Activated CD4-positive, alpha-beta memory T cell treated with anti-CD3 and anti-CD28 coated beads for 36 hours (primary cell): ENCODE data around the gene MYRIP. TPM values are rescaled to one million over a fixed set of nuclear protein-coding genes. Genes with fewer than 3 reads are reported as not detected.
"Not testable (repeated sequence)": the region's sequence is repeated elsewhere in the genome, so short reads cannot be mapped to it uniquely, and the experiment has no call there.

ENCODE experiments used
- CTCF ChIA-PET: fragments of 350-600 bp; sonication (Branson Sonifier 250); formaldehyde crosslinking; loops from one replicate; lab custom pipeline; 2021; ENCODE audit warnings: antibody characterized with exemption, inconsistent platforms; lab: Charles Lee
- POLR2A ChIA-PET: fragments of 350-600 bp; sonication (Branson Sonifier 250); formaldehyde crosslinking; loops from one replicate; lab custom pipeline; 2021; ENCODE audit warnings: antibody characterized with exemption; lab: Charles Lee
- DNase-seq: peaks from one replicate; pipeline ENCODE4 v3.0.0-alpha.2; 2020
- H3K27ac Mint-ChIP-seq: one replicate; pipeline ENCODE4 v1.8.0; 2021; ENCODE audit warnings: mixed read lengths
- H3K27me3 Mint-ChIP-seq: one replicate; pipeline ENCODE4 v1.8.0; 2021; ENCODE audit warnings: mixed read lengths
- H3K36me3 Mint-ChIP-seq: one replicate; pipeline ENCODE4 v1.8.0; 2021; ENCODE audit warnings: mixed read lengths
- H3K4me1 Mint-ChIP-seq: one replicate; pipeline ENCODE4 v1.8.0; 2021; ENCODE audit warnings: low read depth, mixed read lengths
- H3K4me3 Mint-ChIP-seq: one replicate; pipeline ENCODE4 v1.8.0; 2021; ENCODE audit warnings: mild to moderate bottlenecking, mixed read lengths
- H3K9me3 Mint-ChIP-seq: one replicate; pipeline ENCODE4 v1.8.0; 2021; ENCODE audit warnings: mixed read lengths
- intact Hi-C: fragments of 100-400 bp; cut with micrococcal nuclease; formaldehyde crosslinking; loops from one replicate; pipeline ENCODE4 v1.15.1; 2023
- total RNA-seq, 2 experiments: library from RNA; stranded (reverse); gene quantifications; one replicate each; pipeline ENCODE4 v1.2.3, GENCODE V29; 2021

Gene MYRIP
- total RNA-seq, 2 experiments from 2014 or later: not detected

DNA sequence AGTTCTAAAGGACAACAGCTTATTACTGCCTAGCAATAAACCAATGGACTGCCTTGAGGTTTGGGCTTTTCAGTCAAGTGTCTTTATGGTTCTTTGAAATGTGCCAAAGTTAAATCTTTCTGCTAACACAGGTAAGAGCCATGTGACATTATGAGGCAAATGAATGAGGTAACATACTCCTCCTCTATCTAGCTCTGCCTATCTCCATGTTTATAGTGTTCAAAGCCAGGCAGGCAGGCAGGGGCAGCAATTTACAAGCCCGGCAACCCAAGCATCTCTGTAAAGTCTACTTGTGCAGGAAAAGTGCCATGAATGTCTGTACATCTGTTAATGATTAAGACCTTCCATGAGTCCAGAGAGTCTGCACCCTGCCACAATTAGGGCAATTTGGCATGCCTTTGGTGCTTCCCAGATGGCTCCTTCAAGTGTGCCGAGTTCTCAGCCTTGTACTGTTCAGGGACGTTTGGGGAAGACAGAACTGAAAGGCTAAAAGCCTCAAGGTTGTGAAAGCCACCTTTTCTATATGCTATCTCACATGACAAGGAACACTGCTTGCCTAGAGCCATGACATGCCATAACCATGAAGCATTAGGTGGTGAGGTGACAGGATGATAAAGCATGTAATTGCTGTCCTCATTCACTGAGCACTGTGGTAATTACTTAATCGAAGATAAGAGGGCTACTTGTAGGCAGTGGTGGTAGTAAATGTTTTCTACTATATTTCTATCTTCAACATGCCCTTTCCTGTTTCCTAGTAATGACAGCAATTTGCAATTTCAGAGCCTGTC is 458.7 kb downstream of the MYRIP start:
- ChIA-PET POLR2A (no interaction called here), CTCF (interaction anchor here (0.8 kb wide), 1 partner anchor 429 kb away, joined by 4 read pairs; no protein-coding TSS in a partner anchor)
- no peak for DNase-seq
- intact Hi-C loops: no loop called here
- Mint-ChIP-seq H3K4me1 (no peaks in the 10 kb centered on the region), H3K27me3 (no peaks in the 10 kb centered on the region), H3K4me3 (no peak overlapping the region), H3K9me3 (no peaks in the 10 kb centered on the region), H3K27ac (no peak overlapping the region), H3K36me3 (peaks cover 4% of the 10 kb centered on the region)

DNA sequence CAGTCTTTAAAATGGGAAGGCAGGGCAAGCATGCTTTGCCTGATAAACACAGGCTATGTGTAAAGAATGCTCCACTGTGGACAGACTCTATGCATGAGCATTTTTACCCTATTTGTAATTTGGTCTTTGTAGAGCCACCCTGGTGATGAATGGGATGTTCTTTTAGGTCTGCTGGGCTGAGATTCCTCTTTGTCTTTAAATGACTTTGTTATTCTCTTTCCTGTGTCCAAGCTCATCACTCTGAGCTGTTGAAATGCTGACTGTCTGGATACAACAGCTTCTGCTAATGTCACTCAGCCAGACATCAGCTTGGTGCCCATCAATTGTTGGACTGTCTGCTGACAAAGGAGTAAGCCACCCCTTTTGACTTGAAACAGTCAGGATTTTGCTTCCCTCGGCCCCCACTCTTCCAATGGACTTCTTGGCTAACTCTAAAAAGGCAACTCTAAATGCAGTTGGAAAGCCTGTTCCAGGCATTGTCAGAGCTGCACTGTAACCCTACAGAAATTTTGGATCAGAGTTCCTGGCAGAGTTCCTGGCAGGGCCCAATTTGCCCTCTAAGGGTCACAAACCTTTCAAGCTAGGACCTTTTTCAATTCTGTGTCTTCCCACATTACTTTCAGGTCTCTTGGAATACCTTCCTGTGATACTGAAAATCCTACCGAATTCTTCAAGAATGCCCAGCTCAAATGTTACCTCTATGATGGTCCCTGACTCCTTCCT is 459.6 kb downstream of the MYRIP start:
- H3K4me1 Mint-ChIP-seq: no peaks in the 10 kb centered on the region
- peaks cover 4% of the 10 kb centered on the region for H3K36me3 Mint-ChIP-seq
- no peak for DNase-seq
- H3K9me3 Mint-ChIP-seq: no peaks in the 10 kb centered on the region
- no peak overlapping the region for H3K4me3 Mint-ChIP-seq
- ChIA-PET POLR2A (no interaction called here), CTCF (no interaction called here)
- no peaks in the 10 kb centered on the region for H3K27me3 Mint-ChIP-seq
- intact Hi-C loops: no loop called here
- no peak overlapping the region for H3K27ac Mint-ChIP-seq

DNA sequence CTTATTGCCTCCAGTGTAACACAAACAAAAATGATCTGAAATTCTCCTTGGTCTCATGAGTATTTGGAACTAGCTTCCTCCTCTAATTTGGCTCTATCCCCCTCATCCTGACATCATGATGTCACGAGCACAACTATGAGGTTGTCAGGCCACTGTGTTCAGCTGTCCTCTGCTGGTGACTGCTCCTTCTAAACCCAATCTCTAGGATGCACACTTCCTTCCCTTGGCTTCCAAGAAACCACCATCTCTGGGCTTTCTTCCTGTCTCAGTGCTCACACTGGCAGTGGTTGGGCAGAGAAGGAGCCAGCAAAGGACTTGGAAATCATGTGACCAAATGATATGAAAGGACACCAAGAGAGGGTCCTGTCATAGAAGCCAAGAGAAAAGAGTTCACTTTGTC is 469.4 kb downstream of the MYRIP start:
- H3K27me3 Mint-ChIP-seq: no peaks in the 10 kb centered on the region
- ChIA-PET POLR2A (no interaction called here), CTCF (no interaction called here)
- H3K4me1 Mint-ChIP-seq: no peaks in the 10 kb centered on the region
- no peak overlapping the region for H3K4me3 Mint-ChIP-seq
- peaks cover 4% of the 10 kb centered on the region for H3K9me3 Mint-ChIP-seq
- H3K36me3 Mint-ChIP-seq: no peaks in the 10 kb centered on the region
- no peak overlapping the region for H3K27ac Mint-ChIP-seq
- intact Hi-C loops: no loop called here
- DNase-seq: no peak

DNA sequence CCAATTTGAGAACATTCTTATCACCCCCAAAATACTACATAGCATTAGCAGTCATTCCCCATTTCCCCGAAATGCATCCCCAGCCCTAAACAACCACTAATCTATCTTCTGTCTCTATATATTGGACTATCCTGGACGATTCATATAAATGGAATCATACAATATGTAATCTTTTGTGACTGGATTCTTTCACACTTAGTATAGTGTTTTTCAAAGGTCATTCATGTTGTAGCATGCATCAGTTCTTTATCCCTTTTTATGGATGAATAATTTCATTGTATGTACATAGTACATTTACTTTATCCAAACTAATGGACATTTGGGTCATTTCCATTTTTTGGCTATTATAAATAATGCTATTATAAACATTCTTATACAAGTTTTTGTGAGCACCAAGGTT is 472.6 kb downstream of the MYRIP start:
- POLR2A ChIA-PET: no interaction called here
- Mint-ChIP-seq H3K9me3 (peaks cover 3% of the 10 kb centered on the region), H3K27ac (no peak overlapping the region), H3K4me3 (no peak overlapping the region), H3K4me1 (no peaks in the 10 kb centered on the region), H3K36me3 (no peaks in the 10 kb centered on the region), H3K27me3 (no peaks in the 10 kb centered on the region)
- intact Hi-C loops: no loop called here
- no peak for DNase-seq
- CTCF ChIA-PET: no interaction called here

DNA sequence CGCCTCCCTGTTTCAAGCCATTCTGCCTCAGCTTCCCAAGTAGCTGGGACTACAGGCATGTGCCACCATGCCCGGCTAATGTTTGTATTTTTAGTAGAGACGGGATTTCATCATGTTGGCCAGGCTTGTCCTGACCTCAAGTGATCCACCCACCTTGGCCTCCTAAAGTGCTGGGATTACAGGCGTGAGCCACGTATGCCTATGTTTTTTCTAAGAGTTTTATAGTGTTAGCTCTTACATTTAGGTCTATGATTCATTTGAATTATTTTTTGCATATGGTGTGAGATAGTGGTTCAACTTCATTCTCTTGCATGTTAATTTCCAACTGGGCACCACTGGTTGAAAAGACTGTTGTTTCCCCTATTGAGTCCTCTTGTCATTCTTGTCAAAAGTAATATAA is 473.6 kb downstream of the MYRIP start:
- POLR2A ChIA-PET, H3K27ac Mint-ChIP-seq, H3K4me1 Mint-ChIP-seq, DNase-seq, H3K9me3 Mint-ChIP-seq, H3K36me3 Mint-ChIP-seq, H3K4me3 Mint-ChIP-seq, H3K27me3 Mint-ChIP-seq, intact Hi-C loops: not testable (repeated sequence)
- CTCF ChIA-PET: interaction anchor here (0.9 kb wide), 1 partner anchor 36 kb away, joined by 3 read pairs; no protein-coding TSS in a partner anchor

DNA sequence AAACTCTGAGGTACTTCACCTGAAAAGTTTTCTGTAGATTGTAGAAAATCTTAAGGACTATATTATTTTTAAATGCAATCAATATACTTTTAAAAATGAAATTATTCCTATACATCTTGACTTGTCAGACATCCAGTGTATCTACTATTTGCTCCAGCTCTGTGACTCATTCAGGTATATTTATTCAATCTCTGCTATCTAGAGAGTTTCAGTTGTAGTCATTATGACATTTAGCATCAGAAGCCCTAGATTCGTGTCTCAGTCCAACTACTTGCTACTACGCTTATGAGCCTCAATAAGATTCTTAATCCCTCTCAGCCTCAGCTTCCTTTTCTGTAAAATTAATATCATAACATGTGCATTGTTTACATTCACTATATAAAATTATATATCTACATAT is 477.8 kb downstream of the MYRIP start:
- POLR2A ChIA-PET: no interaction called here
- intact Hi-C loops: no loop called here
- CTCF ChIA-PET: interaction anchor here (1.8 kb wide), 1 partner anchor 30 kb away, joined by 5 read pairs; no protein-coding TSS in a partner anchor
- DNase-seq: no peak
- H3K4me3 Mint-ChIP-seq: no peak overlapping the region
- no peak overlapping the region for H3K27ac Mint-ChIP-seq
- H3K27me3 Mint-ChIP-seq: no peaks in the 10 kb centered on the region
- no peaks in the 10 kb centered on the region for H3K4me1 Mint-ChIP-seq
- peaks cover 8% of the 10 kb centered on the region for H3K36me3 Mint-ChIP-seq
- peaks cover 11% of the 10 kb centered on the region for H3K9me3 Mint-ChIP-seq

DNA sequence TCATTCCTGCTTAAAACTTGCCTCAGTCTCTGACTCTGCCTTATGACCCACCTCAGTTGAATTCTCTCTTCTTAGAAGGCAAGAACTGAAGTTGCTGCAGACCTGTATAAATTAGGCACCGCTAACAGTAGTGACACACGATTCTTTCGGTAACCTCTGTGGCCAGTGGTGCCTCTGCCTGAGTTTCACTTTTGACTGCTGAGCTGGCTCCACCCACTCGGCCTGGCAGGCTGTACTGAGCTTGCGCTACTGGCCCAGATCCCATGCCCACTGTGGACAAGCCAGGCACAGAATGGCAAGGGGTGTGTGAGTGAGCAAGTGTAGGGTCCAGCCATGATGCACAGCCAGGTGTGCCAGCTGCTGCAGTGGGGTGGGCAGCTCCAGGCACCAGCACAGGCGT is 481.0 kb downstream of the MYRIP start:
- intact Hi-C loops: no loop called here
- no peak overlapping the region for H3K27ac Mint-ChIP-seq
- ChIA-PET CTCF (interaction anchor here (1.3 kb wide), 1 partner anchor 99 kb away, joined by 5 read pairs; no protein-coding TSS in a partner anchor), POLR2A (no interaction called here)
- no peak overlapping the region for H3K4me3 Mint-ChIP-seq
- peaks cover 9% of the 10 kb centered on the region for H3K9me3 Mint-ChIP-seq
- H3K4me1 Mint-ChIP-seq: no peaks in the 10 kb centered on the region
- DNase-seq: peak; percentile 34
- no peaks in the 10 kb centered on the region for H3K27me3 Mint-ChIP-seq
- H3K36me3 Mint-ChIP-seq: peaks cover 11% of the 10 kb centered on the region

DNA sequence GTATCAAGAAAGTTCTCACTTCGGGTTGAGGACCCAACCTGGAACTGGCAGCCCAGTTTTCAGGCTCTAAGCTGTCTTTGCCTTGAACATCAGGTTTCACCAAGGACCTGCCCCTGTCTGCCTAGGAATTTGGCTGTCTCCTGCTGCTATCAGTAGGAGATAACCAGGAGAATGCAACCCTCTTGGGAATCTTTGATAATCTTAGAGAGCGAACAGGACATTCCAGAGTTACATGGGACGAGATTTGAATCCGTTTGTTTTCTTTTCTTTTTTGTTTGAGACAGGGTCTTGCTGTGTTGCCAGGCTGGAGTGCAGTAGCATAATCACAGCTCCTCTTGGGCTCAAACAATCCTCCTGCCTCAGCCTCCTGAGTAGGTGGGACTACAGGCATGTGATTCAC is 482.1 kb downstream of the MYRIP start:
- H3K27me3 Mint-ChIP-seq: no peaks in the 10 kb centered on the region
- ChIA-PET POLR2A (no interaction called here), CTCF (interaction anchor here (1.3 kb wide), 1 partner anchor 100 kb away, joined by 5 read pairs; no protein-coding TSS in a partner anchor)
- peaks cover 8% of the 10 kb centered on the region for H3K9me3 Mint-ChIP-seq
- no peak overlapping the region for H3K27ac Mint-ChIP-seq
- intact Hi-C loops: no loop called here
- peaks cover 11% of the 10 kb centered on the region for H3K36me3 Mint-ChIP-seq
- no peak overlapping the region for H3K4me3 Mint-ChIP-seq
- DNase-seq: no peak
- no peaks in the 10 kb centered on the region for H3K4me1 Mint-ChIP-seq

DNA sequence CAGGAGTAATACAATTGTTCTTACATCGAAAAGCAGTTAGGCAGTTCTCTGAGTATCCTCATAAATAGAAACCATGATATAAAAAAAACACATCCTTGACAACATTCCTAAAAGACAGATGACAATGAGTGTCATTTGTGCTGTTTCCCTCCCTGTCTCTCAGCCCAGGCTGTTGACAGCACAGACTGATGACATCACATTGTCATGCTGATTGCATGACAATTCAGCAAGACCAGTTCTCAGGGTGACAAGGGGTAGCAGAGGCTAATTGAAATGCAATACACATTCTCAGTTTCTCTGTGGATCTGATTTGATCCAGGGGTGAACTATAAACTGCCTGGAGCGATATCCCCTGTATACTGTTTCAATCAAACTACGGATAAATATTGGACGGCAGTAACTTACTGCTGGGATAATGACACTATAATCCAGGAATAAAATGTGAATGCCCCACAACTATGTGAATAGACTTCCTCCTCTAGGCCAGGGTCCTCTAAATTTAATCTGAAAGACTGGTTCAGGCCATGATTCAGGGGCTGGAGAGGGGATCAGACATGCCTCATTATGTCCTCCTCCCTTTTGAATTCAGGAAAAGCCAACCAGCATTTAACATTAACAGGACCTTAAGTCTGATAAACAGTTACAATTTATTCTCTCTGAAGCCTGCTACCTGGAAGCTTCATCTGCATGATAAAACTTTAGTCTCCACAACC is 483.4 kb downstream of the MYRIP start:
- CTCF ChIA-PET: no interaction called here
- peaks cover 8% of the 10 kb centered on the region for H3K9me3 Mint-ChIP-seq
- no peaks in the 10 kb centered on the region for H3K4me1 Mint-ChIP-seq
- no peaks in the 10 kb centered on the region for H3K27me3 Mint-ChIP-seq
- POLR2A ChIA-PET: no interaction called here
- no peak overlapping the region for H3K4me3 Mint-ChIP-seq
- intact Hi-C loops: no loop called here
- no peak overlapping the region for H3K27ac Mint-ChIP-seq
- H3K36me3 Mint-ChIP-seq: peaks cover 11% of the 10 kb centered on the region
- no peak for DNase-seq

DNA sequence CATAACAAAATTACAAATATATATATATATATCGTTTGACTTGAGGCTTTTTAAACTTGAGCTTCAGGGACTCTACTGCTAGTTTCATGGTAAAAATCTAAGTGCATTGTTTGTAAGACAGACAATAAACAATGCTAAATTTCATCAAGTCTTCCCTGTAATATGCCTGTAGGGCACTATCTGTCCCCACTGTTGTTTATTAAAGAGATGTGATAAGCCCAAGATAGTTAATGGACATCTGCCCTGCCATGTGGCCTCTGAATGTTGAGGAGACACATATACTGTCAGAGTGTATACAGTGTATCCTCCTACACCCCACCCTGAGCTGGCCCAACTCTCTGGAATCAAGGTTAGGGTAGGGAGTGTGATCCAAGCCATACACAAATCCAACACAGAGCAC is 485.0 kb downstream of the MYRIP start:
- Mint-ChIP-seq H3K4me1 (no peaks in the 10 kb centered on the region), H3K27me3 (no peaks in the 10 kb centered on the region), H3K27ac (no peak overlapping the region), H3K9me3 (peaks cover 8% of the 10 kb centered on the region), H3K4me3 (no peak overlapping the region), H3K36me3 (peaks cover 14% of the 10 kb centered on the region)
- no peak for DNase-seq
- ChIA-PET CTCF (no interaction called here), POLR2A (no interaction called here)
- intact Hi-C loops: no loop called here

DNA sequence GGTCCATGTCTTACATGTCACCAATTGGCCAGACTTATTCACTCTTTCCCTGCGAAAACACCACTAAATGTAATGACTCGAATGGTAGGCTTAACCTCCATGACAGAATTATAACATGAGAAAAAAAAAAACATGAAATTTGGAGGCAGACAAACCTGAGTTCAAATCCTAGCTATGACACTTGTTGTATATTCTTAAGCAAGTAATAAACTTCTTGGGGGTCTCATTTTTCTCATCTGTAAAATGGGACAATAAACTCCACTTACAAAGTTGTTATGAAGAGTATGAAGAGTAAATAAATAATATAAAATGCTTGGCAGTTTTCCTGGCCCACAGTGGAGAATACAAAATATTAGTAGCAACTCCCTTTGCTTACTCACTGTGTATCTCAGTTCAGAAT is 488.7 kb downstream of the MYRIP start:
- Mint-ChIP-seq H3K4me3 (no peak overlapping the region), H3K4me1 (no peaks in the 10 kb centered on the region), H3K36me3 (peaks cover 8% of the 10 kb centered on the region), H3K27ac (no peak overlapping the region), H3K27me3 (no peaks in the 10 kb centered on the region), H3K9me3 (no peaks in the 10 kb centered on the region)
- POLR2A ChIA-PET: no interaction called here
- intact Hi-C loops: no loop called here
- DNase-seq: no peak
- CTCF ChIA-PET: interaction anchor here (0.6 to 2.2 kb wide), 2 partner anchors 11 to 105 kb away, joined by 5 to 8 read pairs; partner anchors contain the start of gene EIF1B

DNA sequence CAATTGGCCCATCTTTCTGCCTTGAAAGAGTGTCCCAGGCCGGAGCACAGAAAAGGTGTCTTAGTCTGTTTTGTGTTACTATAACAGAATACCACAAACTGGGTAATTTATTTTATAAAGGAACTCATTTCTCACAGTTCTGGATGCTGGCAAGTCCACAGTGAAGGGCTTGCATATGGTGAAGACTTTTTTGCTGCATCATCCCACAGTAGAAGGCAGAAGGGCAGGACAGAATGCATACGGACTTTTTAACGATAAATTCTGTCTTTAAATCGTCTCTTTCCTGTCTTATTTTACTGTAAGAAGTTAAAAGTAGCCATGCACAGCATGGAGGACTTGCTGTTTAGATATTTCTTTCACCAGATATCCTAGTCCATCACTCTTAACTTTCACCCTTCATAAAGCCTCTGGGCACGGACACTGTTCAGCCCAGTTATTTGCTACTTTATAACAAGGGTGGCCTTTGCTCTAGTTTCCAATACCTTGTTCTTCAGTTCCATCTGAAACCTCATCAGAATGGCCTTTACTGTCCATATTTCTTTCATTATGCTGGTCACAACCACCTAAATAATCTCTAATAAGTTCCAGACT is 489.8 kb downstream of the MYRIP start:
- ChIA-PET CTCF (no interaction called here), POLR2A (no interaction called here)
- no peaks in the 10 kb centered on the region for H3K27me3 Mint-ChIP-seq
- DNase-seq: no peak
- H3K36me3 Mint-ChIP-seq: peaks cover 8% of the 10 kb centered on the region
- no peak overlapping the region for H3K4me3 Mint-ChIP-seq
- intact Hi-C loops: no loop called here
- H3K27ac Mint-ChIP-seq: no peak overlapping the region
- no peaks in the 10 kb centered on the region for H3K9me3 Mint-ChIP-seq
- H3K4me1 Mint-ChIP-seq: no peaks in the 10 kb centered on the region
